Choroid plexus epithelial cell (primary cell): Measurements from ENCODE around the gene TCF7L1.

Experiments
- DNase-seq: peaks from one replicate; pipeline ENCODE4 v3.0.0-alpha.2; 2010; ENCODE audit warnings: low read depth
- H3K4me3 ChIP-seq: 2 replicates; pipeline ENCODE4 v1.5.1; 2011; ENCODE audit warnings: low read depth, mild to moderate bottlenecking, control low read depth, low read length, moderate library complexity
- CTCF ChIP-seq: conservative IDR thresholded peaks from 2 replicates; pipeline ENCODE4 v1.5.1; 2011; ENCODE audit warnings: low read depth, mild to moderate bottlenecking, control low read depth, inconsistent platforms, low read length, moderate library complexity

Gene TCF7L1, protein sequence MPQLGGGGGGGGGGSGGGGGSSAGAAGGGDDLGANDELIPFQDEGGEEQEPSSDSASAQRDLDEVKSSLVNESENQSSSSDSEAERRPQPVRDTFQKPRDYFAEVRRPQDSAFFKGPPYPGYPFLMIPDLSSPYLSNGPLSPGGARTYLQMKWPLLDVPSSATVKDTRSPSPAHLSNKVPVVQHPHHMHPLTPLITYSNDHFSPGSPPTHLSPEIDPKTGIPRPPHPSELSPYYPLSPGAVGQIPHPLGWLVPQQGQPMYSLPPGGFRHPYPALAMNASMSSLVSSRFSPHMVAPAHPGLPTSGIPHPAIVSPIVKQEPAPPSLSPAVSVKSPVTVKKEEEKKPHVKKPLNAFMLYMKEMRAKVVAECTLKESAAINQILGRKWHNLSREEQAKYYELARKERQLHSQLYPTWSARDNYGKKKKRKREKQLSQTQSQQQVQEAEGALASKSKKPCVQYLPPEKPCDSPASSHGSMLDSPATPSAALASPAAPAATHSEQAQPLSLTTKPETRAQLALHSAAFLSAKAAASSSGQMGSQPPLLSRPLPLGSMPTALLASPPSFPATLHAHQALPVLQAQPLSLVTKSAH

DNA sequence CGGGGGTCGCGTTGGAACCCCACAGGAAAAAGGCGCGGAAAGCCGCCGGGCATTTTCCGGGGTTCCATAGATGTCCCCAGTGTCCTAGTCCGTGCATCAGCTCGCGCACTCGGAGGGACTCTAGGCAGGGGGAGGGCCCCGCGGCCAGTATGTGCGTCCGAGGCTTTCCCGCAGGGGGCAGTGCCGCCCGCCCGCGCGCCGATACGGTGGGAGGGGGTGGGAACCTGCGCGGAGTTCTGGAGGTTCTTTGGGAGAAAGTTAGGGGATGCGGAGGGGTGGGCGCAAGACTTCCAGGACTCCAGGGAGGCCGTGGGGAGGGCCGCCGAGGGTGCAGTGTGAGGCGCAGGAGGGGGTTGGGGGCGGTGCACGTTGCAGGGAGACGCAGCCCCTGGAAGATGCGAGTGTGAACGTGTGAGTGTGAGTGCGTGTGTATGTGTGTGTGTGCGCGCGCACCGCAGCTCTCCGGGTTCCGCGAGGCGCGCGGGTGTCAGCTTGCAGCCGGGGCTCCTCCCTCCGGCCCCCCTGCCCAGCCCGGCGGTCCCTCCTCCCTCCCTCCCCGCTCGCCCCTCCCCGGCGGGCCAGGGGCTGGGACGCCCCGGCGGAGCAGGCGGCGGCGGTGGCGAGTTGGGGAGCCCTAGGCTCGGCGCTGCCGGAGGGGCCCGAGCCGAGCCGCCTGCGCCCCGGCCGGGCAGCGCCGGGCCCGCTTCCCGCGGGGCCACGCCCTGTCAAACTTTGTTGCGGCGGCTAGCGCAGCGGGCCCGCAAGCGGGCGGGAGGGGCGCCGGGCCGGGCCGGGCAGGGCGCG is at the start of gene TCF7L1:
Gene TCF7L1 (plus strand): TSS at position 559 of the 804 bp plus-strand sequence. CDS start 293 bp downstream, outside the sequence.
- TF ChIP-seq CTCF: peak; percentile 83
- DNase-seq: peak; percentile 76
- peak within 1 kb of the TSS; percentile 65 for H3K4me3 ChIP-seq

DNA sequence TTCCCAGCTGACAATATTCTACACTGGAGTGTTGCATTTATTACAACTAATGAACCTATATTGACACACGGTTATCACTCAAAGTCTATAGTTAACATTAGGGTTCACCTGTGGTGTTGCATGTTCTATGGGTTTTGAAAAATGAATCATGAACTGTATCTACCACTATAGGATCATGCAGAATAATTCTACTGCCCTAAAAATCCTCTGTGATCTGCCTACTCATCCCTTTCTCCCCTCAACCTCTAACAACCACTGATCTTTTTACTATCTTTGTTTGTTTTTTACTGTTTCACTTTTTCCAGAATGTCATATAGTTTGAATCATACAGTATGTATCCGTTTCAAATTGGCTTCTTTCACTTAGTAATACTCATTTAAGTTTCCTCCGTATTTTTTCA is 47.6 kb upstream of the TCF7L1 start:
- TF ChIP-seq CTCF: no peak
- DNase-seq: no peak
- no peak overlapping the region for H3K4me3 ChIP-seq

- no peak for DNase-seq
- no peak overlapping the region for H3K4me3 ChIP-seq
- no peak for TF ChIP-seq CTCF
Observed at GRCh38 chr2:85087541-85087940, 45.7 kb upstream of the TCF7L1 start.

DNA sequence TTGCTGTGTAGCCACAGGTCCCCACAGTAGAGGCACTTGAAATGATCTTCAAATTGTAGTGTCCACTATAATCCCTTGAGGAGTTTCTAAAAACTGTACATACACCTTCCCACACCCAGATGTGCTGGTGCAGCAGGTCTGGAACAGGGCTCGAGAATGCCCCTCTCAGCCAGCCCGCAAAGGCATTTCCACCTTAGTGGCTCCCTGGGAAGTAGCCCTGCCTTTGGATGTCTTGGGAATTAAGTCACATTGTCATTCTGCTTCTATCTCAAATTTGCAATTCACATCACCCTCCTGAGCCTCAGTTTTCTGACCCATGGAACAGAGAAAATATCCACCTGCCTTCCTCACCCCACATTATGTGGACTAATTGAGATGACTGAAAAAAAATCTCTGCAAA is 44.3 kb upstream of the TCF7L1 start:
- DNase-seq: no peak
- TF ChIP-seq CTCF: no peak
- H3K4me3 ChIP-seq: no peak overlapping the region

- TF ChIP-seq CTCF: no peak
Observed at GRCh38 chr2:85089585-85089984, 43.6 kb upstream of the TCF7L1 start.

GRCh38 chr2:85091838-85092237 is 41.4 kb upstream of the TCF7L1 start:
- no peak for DNase-seq
- no peak for TF ChIP-seq CTCF

More at GRCh38 chr2:85089585-85089984, 43.6 kb upstream of the TCF7L1 start:
- H3K4me3 ChIP-seq: no peak overlapping the region
- no peak for DNase-seq

More at GRCh38 chr2:85091838-85092237, 41.4 kb upstream of the TCF7L1 start:
- H3K4me3 ChIP-seq: no peak overlapping the region
